H1 (cell line): Measurements from ENCODE around the gene RBM14. TPM values are rescaled to one million over a fixed set of nuclear protein-coding genes. Genes with fewer than 3 reads are reported as not detected.
A peak's percentile ranks its signal among the peaks of the same experiment; 100 is the strongest.

Experiments used
- CTCF ChIA-PET: fragments of 300-600 bp; sonication (Branson Sonifier 250); formaldehyde crosslinking; loops from one replicate; lab custom pipeline; 2021; ENCODE audit not compliant: partially characterized antibody; lab: Charles Lee
- POLR2A ChIA-PET: fragments of 300-600 bp; sonication (Branson Sonifier 250); formaldehyde crosslinking; loops from one replicate; lab custom pipeline; 2021; ENCODE audit warnings: inconsistent platforms; ENCODE audit not compliant: partially characterized antibody; lab: Charles Lee
- DNase-seq, 2 experiments: peaks; one replicate each; pipeline versions ENCODE4 v3.0.0 to v3.0.0-alpha.2; 2010 to 2022; ENCODE audit warnings: low spot score in 2 of 2, low read depth in 1 of 2, mixed read lengths in 1 of 2
- FAIRE-seq: peaks from 2 replicates; lab custom pipeline; 2011; peaks lifted over from hg19 to GRCh38; lab: Jason Lieb, UNC
- H2AFZ ChIP-seq: 2 replicates; pipeline ENCODE4 v1.8.1; 2012; ENCODE audit warnings: low read length, inconsistent platforms
- H2AK5ac ChIP-seq: 2 replicates; pipeline ENCODE4 v1.6.1; 2013; ENCODE audit warnings: low read depth, low read length
- H2BK120ac ChIP-seq: replicated peaks from 2 replicates; pipeline ENCODE3; 2013; ENCODE audit warnings: low read depth, low read length, inconsistent platforms
- H2BK12ac ChIP-seq: 2 replicates; pipeline ENCODE4 v1.6.1; 2013; ENCODE audit warnings: low read depth, low read length
- H2BK15ac ChIP-seq: 2 replicates; pipeline ENCODE4 v1.6.1; 2013; ENCODE audit warnings: low read length
- H2BK20ac ChIP-seq: 2 replicates; pipeline ENCODE4 v1.6.1; 2013; ENCODE audit warnings: low read length
- H2BK5ac ChIP-seq: 2 replicates; pipeline ENCODE4 v1.6.1; 2013; ENCODE audit warnings: low read depth, low read length
- H3K14ac ChIP-seq: 2 replicates; pipeline ENCODE4 v1.6.1; 2013; ENCODE audit warnings: inconsistent platforms; ENCODE audit not compliant: insufficient read length
- H3K18ac ChIP-seq: 2 replicates; pipeline ENCODE4 v1.6.1; 2013; ENCODE audit warnings: low read length; ENCODE audit errors: extremely low read depth
- H3K23ac ChIP-seq: 2 replicates; pipeline ENCODE4 v1.6.1; 2013; ENCODE audit warnings: inconsistent platforms; ENCODE audit not compliant: insufficient read length
- H3K23me2 ChIP-seq: 2 replicates; pipeline ENCODE4 v1.6.1; 2013; ENCODE audit warnings: low read depth, low read length
- H3K27ac ChIP-seq: 2 replicates; pipeline ENCODE4 v1.6.1; 2011; ENCODE audit warnings: low read depth, low read length, inconsistent platforms
- H3K27me3 ChIP-seq, 4 experiments: replicated peaks in 1 of 4; 1 replicate in 1 of 4; 2 replicates in 3 of 4; pipeline versions ENCODE4 v1.6.1 to v1.8.1; 2011 to 2013; ENCODE audit warnings: low read length in 3 of 4, mild to moderate bottlenecking in 3 of 4, inconsistent platforms in 2 of 4, mixed read lengths in 2 of 4, moderate library complexity in 1 of 4; ENCODE audit not compliant: control insufficient read depth in 3 of 4, insufficient read depth in 3 of 4; ENCODE audit errors: extremely low read depth in 1 of 4
- H3K36me3 ChIP-seq, 4 experiments: 2 replicates each; pipeline versions ENCODE4 v1.6.1 to v1.8.1; 2011 to 2013; ENCODE audit warnings: mild to moderate bottlenecking in 4 of 4, low read length in 3 of 4, moderate library complexity in 2 of 4, control low read depth in 1 of 4, inconsistent platforms in 1 of 4; ENCODE audit not compliant: insufficient read depth in 4 of 4, control insufficient read depth in 2 of 4
- H3K4ac ChIP-seq: replicated peaks from 2 replicates; pipeline ENCODE3; 2013; ENCODE audit warnings: low read length, low read depth, mixed read lengths, inconsistent platforms; ENCODE audit not compliant: insufficient read length
- H3K4me1 ChIP-seq, 4 experiments: replicated peaks in 1 of 4; 1 replicate in 1 of 4; 2 replicates in 3 of 4; pipeline versions ENCODE4 v1.6.1 to v1.8.1; 2011 to 2013; ENCODE audit warnings: low read length in 3 of 4, inconsistent platforms in 2 of 4, mixed read lengths in 1 of 4; ENCODE audit not compliant: insufficient read depth in 4 of 4, control insufficient read depth in 3 of 4
- H3K4me2 ChIP-seq, 2 experiments: 2 replicates each; pipeline versions ENCODE4 v1.6.1 to v1.8.1; 2011 to 2013; ENCODE audit warnings: low read depth in 2 of 2, low read length in 2 of 2, control low read depth in 1 of 2, inconsistent platforms in 1 of 2, mild to moderate bottlenecking in 1 of 2; ENCODE audit not compliant: insufficient read depth in 1 of 2
- H3K4me3 ChIP-seq, 4 experiments: fragments of 200-600, 300-600 bp in 1 of 4; sonication (generic), shearing (Covaris generic), sonication (Bioruptor Twin) in 1 of 4; 2 replicates each; pipeline versions ENCODE4 v1.5.1 to v1.8.1; 2011 to 2016; ENCODE audit warnings: low read length in 4 of 4, low read depth in 3 of 4, control low read depth in 2 of 4, inconsistent platforms in 2 of 4, mild to moderate bottlenecking in 2 of 4, mixed read lengths in 1 of 4, moderate library complexity in 1 of 4; ENCODE audit not compliant: insufficient read depth in 2 of 4; ENCODE audit errors: extremely low read depth in 1 of 4
- H3K56ac ChIP-seq: replicated peaks from 2 replicates; pipeline ENCODE3; 2013; ENCODE audit warnings: low read depth, mild to moderate bottlenecking, mixed read lengths, low read length, inconsistent platforms; ENCODE audit not compliant: insufficient read length
- H3K79me1 ChIP-seq: 2 replicates; pipeline ENCODE4 v1.6.1; 2013; ENCODE audit warnings: low read depth, low read length, control low read depth
- H3K79me2 ChIP-seq, 2 experiments: 2 replicates each; pipeline versions ENCODE4 v1.6.1 to v1.8.1; 2012 to 2013; ENCODE audit warnings: low read length in 2 of 2, mild to moderate bottlenecking in 2 of 2, inconsistent platforms in 1 of 2; ENCODE audit not compliant: insufficient read depth in 2 of 2, control insufficient read depth in 1 of 2
- H3K9ac ChIP-seq, 4 experiments: replicated peaks in 1 of 4; 1 replicate in 1 of 4; 2 replicates in 3 of 4; pipeline versions ENCODE4 v1.6.1 to v1.8.1; 2011 to 2013; ENCODE audit warnings: low read depth in 3 of 4, low read length in 3 of 4, control low read depth in 2 of 4, mild to moderate bottlenecking in 2 of 4, moderate library complexity in 2 of 4, inconsistent platforms in 1 of 4; ENCODE audit errors: extremely low read depth in 1 of 4
- H3K9me3 ChIP-seq, 2 experiments: 2 replicates each; pipeline versions ENCODE4 v1.6.1 to v1.8.1; 2012 to 2013; ENCODE audit warnings: mild to moderate bottlenecking in 2 of 2, moderate library complexity in 2 of 2, control low read depth in 1 of 2, inconsistent platforms in 1 of 2, low read depth in 1 of 2, low read length in 1 of 2, mixed read lengths in 1 of 2; ENCODE audit not compliant: insufficient read depth in 2 of 2
- H4K20me1 ChIP-seq, 2 experiments: replicated peaks in 1 of 2; 2 replicates each; pipeline versions ENCODE3 to v1.8.1; 2011 to 2013; ENCODE audit warnings: inconsistent platforms in 2 of 2, low read length in 2 of 2, mild to moderate bottlenecking in 1 of 2; ENCODE audit not compliant: insufficient read depth in 2 of 2, control insufficient read depth in 1 of 2
- H4K5ac ChIP-seq: 2 replicates; pipeline ENCODE4 v1.6.1; 2013; ENCODE audit warnings: low read length, low read depth, mixed read lengths, inconsistent platforms; ENCODE audit not compliant: insufficient read length
- H4K8ac ChIP-seq: 2 replicates; pipeline ENCODE4 v1.8.0; 2013; ENCODE audit warnings: mild to moderate bottlenecking, moderate library complexity, low read length, inconsistent platforms; ENCODE audit not compliant: insufficient read depth; ENCODE audit errors: extremely low read depth
- H4K91ac ChIP-seq: replicated peaks from 2 replicates; pipeline ENCODE3; 2013; ENCODE audit warnings: low read length, mixed read lengths, inconsistent platforms; ENCODE audit not compliant: insufficient read length
- ATF3 ChIP-seq: IDR thresholded peaks from 2 replicates; pipeline ENCODE4 v1.6.1; 2011; ENCODE audit warnings: low read depth, mild to moderate bottlenecking, low read length; ENCODE audit not compliant: insufficient read depth
- CBX5 ChIP-seq: fragments of 300-800, 300-1000 bp; sonication (generic); IDR thresholded peaks from 2 replicates; pipeline ENCODE4 v1.7.1; 2016; ENCODE audit warnings: antibody characterized with exemption, low read length, low read depth
- CREB1 ChIP-seq: IDR thresholded peaks from 2 replicates; pipeline ENCODE4 v1.6.1; 2012; ENCODE audit warnings: inconsistent platforms
- POU5F1 ChIP-seq: IDR thresholded peaks from 2 replicates; pipeline ENCODE4 v1.6.1; 2011; ENCODE audit warnings: low read depth, mild to moderate bottlenecking, low read length, moderate library complexity
- RNF2 ChIP-seq: fragments of 200-900, 300-1000 bp; sonication (generic); IDR thresholded peaks from 2 replicates; pipeline ENCODE4 v1.7.1; 2016; ENCODE audit warnings: borderline replicate concordance, low read depth, mild to moderate bottlenecking, antibody characterized with exemption, low read length; ENCODE audit not compliant: poor library complexity, severe bottlenecking; ENCODE audit errors: missing control alignments
- SAP30 ChIP-seq: fragments of 300-600 bp; sonication (generic); IDR thresholded peaks from 2 replicates; pipeline ENCODE4 v1.7.1; 2012; ENCODE audit warnings: low read length, moderate library complexity, mild to moderate bottlenecking, inconsistent platforms; ENCODE audit not compliant: insufficient read depth, insufficient replicate concordance
- SIRT6 ChIP-seq: IDR thresholded peaks from one replicate; pipeline ENCODE4 v1.7.1; 2012; ENCODE audit warnings: low read length, inconsistent platforms
- SP4 ChIP-seq: IDR thresholded peaks from 2 replicates; pipeline ENCODE4 v1.6.1; 2012; ENCODE audit warnings: low read length, inconsistent platforms
- TBP ChIP-seq: IDR thresholded peaks from 2 replicates; pipeline ENCODE4 v1.6.1; 2011; ENCODE audit warnings: low read depth, low read length, improper control_type of control experiment
- WGBS, 2 experiments: shearing (Covaris generic) in 1 of 2; methylation state at CpG; one replicate each; pipeline versions ENCODE4 v1.1.6 to v1.1.7; 2013 to 2015; ENCODE audit warnings: low lambda C conversion rate in 2 of 2, mixed read lengths in 2 of 2, inconsistent platforms in 1 of 2, low coverage in 1 of 2, missing lambda C conversion rate in 1 of 2; ENCODE audit not compliant: insufficient replicate concordance in 2 of 2, insufficient coverage in 1 of 2, insufficient read length in 1 of 2; ENCODE audit errors: extremely low coverage in 1 of 2, missing lambda C conversion rate in 1 of 2; 5-methylcytosine and 5-hydroxymethylcytosine counted together
- polyA plus RNA-seq, 7 experiments: library from polyadenylated mRNA; depleted of rRNA in 3 of 7; stranded (reverse) in 5 of 7; unstranded in 2 of 7; fragments of >200 nt in 5 of 7; fragments of 200-250 nt in 2 of 7; gene quantifications; 1 replicate in 5 of 7; 2 replicates in 1 of 7; 4 replicates in 1 of 7; pipeline versions ENCODE4 v1.2.1 to v1.2.3, GENCODE V29; 2011 to 2013; ENCODE audit warnings: missing spikeins in 2 of 7, mixed read lengths in 2 of 7
- total RNA-seq: library from RNA; stranded (reverse); fragmentation: NEBNext Ultra II Directional; extraction: Animal tissue kit (Norgen Biotek cat#: 25700); gene quantifications from 2 replicates; pipeline ENCODE4 v1.2.1, GENCODE V29; 2021

RBM14 gene
- total and polyA plus RNA-seq, 2 of the 8 experiments (the other 6 are each of a cell fraction or from before 2014, with no cell fraction given), result 67.2 to 142 TPM

DNA sequence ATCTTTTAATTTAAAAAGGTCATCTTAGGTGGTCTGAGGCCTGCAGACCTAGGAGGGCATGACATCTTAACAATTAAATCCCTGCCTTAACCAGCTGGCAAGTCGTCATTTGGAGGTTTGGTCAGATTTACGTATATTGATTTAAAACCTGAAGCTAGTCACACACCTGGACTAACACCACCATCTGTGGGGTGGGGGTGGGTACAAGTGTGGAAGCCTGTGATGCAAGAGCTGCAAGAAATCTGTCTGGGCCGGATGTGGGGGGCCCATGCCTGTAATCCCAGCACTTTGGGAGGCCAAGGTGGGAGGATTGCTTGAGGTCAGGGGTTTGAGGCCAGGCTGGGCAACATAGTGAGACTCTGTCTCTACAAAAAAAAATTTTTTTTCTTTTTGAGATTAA is 35.2 kb upstream of the RBM14 start:
- H3K14ac ChIP-seq, result no peak overlapping the region
- H3K4me3 ChIP-seq, result no peak overlapping the region
- TF ChIP-seq CREB1 (no peak), SIRT6 (no peak), TBP (no peak), SP4 (no peak), ATF3 (no peak), SAP30 (no peak), RNF2 (no peak), POU5F1 (no peak), CBX5 (no peak)
- H3K23me2 ChIP-seq, result no peaks in the 10 kb centered on the region
- H3K4ac ChIP-seq, result no peak overlapping the region
- WGBS, 2 experiments, result 89% methylated on average over 3 of the region's 3 CpGs; no CpG with 5 or more reads in 1 of the 2 experiments
- FAIRE-seq, result no peak
- no peak overlapping the region for H2AFZ ChIP-seq
- H3K4me1 ChIP-seq, result peaks cover 0 to 6% (median 4%) of the 10 kb centered on the region in 4 experiments; a peak in 5 of 7 replicates
- no peak overlapping the region for H3K4me2 ChIP-seq
- no peak overlapping the region for H3K18ac ChIP-seq
- H2BK15ac ChIP-seq, result no peak overlapping the region
- ChIA-PET CTCF (interaction anchor here (0.6 to 6.2 kb wide), 13 partner anchors 10 to 96 kb away, joined by 3 to 46 read pairs (median 5); partner anchors contain the start of genes ACTN3, CCDC87, CCS and CTSF), POLR2A (interaction anchor here (0.6 to 6.8 kb wide), 12 partner anchors 9 to 143 kb away, joined by 3 to 51 read pairs (median 4); partner anchors contain the start of genes CCDC87, CTSF, MRPL11 and RBM14)
- no peaks in the 10 kb centered on the region for H4K20me1 ChIP-seq
- H4K91ac ChIP-seq, result no peak overlapping the region
- H3K79me2 ChIP-seq, result no peaks in the 10 kb centered on the region
- no peak overlapping the region for H3K23ac ChIP-seq
- H3K27ac ChIP-seq, result no peak overlapping the region
- H3K27me3 ChIP-seq, result peaks cover 0 to 6% (median 1%) of the 10 kb centered on the region in 4 experiments; a peak in 2 of 7 replicates
- no peak overlapping the region for H3K56ac ChIP-seq
- H3K9ac ChIP-seq, result no peak overlapping the region
- no peaks in the 10 kb centered on the region for H3K36me3 ChIP-seq
- no peak overlapping the region for H4K8ac ChIP-seq
- H2BK12ac ChIP-seq, result 0 out of 2 replicates have a peak overlapping the region, but pooled peaks have one; percentile 50
- H3K79me1 ChIP-seq, result no peaks in the 10 kb centered on the region
- no peak overlapping the region for H2BK20ac ChIP-seq
- H2AK5ac ChIP-seq, result no peak overlapping the region
- H3K9me3 ChIP-seq, result peaks cover under 1 to 1% of the 10 kb centered on the region in 2 experiments; a peak in 1 of 4 replicates
- H4K5ac ChIP-seq, result no peak overlapping the region
- no peak overlapping the region for H2BK5ac ChIP-seq
- no peak overlapping the region for H2BK120ac ChIP-seq
- no peak for DNase-seq
